HG03469 (cell line): ENCODE data around the gene TUBGCP3.

Experiments used
- ATAC-seq: cut with Tn5 transposase; IDR thresholded peaks from one replicate; pipeline ENCODE4 v1.9.1; 2021; ENCODE audit warnings: mild to moderate bottlenecking, moderate library complexity, moderate number of reproducible peaks; ENCODE audit not compliant: unreplicated experiment

TUBGCP3 gene

GRCh38 chr13:112445411-112446271 is 142.3 kb downstream of the TUBGCP3 start:
- ATAC-seq, result no peak

GRCh38 chr13:112444416-112445399 is 143.2 kb downstream of the TUBGCP3 start:
- no peak for ATAC-seq

- ATAC-seq, result no peak
Measured at GRCh38 chr13:112443995-112444311, 144.0 kb downstream of the TUBGCP3 start.

GRCh38 chr13:112443191-112443994 is 144.6 kb downstream of the TUBGCP3 start:
- no peak for ATAC-seq

GRCh38 chr13:112442483-112443090 is 145.4 kb downstream of the TUBGCP3 start:
- no peak for ATAC-seq

GRCh38 chr13:112441779-112442310 is 146.1 kb downstream of the TUBGCP3 start:
- no peak for ATAC-seq

GRCh38 chr13:112441226-112441625 is 146.7 kb downstream of the TUBGCP3 start:
- no peak for ATAC-seq

- no peak for ATAC-seq
Measured at GRCh38 chr13:112438515-112438914, 149.4 kb downstream of the TUBGCP3 start.

GRCh38 chr13:112438094-112438493 is 149.9 kb downstream of the TUBGCP3 start:
- no peak for ATAC-seq

GRCh38 chr13:112435973-112436372 is 152.0 kb downstream of the TUBGCP3 start:
- ATAC-seq, result no peak
